ENCODE results near the gene MGAT5B.

- no peak for TF ChIP-seq CTCF (IDR thresholded peaks at IDR 0.05; ENCODE audit: insufficient read depth, low read depth, low read length)
- no peak for TF ChIP-seq EZH2 (IDR thresholded peaks at IDR 0.05; ENCODE audit: insufficient read depth, low read length)
Measured at GRCh38 chr17:76872221-76872873, 4.1 kb downstream of the MGAT5B start.

Data from astrocyte (in vitro differentiated cells and primary cell).